ENCODE measurements around the gene TSHZ1. TPM values are rescaled to one million over a fixed set of nuclear protein-coding genes. Genes with fewer than 3 reads are reported as not detected.

Gene TSHZ1
- total and polyA plus RNA-seq, 9 donors = 16.0 to 31.8 (median 26.2) TPM

DNA sequence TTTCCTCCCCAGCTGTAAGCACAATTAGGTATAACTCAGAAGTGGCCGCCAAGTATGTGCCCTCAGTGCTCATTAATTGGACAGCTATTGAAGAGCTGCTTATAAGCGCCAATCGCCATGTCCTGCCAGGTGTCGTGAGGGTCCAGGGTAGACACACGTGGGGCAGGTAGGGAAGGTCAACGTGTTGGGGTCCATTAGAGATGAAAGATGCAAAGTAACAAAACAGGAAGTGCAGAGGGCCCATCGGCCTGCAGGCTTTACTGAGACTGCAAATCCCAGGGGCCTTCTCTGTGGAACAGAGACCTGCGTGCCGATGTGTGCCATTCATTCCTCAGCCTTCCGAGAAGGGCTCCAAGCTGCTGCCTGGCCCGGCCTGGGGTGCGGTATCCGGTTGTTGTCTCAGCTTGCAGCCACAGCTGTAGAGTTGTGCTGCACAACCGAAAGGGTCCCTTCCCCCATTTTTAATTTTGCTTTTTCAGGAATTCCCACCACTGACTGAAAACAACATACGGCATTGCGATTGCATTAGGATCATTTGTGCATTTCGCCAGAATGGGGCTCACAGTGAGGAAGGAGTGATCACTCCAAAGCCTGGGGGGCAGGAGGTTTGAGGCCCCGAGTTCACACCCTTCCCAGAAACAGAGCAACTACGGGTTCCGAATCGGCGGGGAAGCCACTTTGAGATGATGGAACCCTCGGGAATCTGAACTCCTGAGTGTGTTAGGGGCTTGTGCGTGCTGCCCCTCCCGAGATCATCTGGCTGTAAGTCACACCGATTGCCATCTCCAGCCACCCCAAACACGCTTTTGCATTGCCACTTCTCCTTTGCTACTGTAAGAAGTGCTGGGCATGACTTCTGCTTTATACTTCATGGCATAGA, 94.3 kb downstream of the TSHZ1 start:
- Histone ChIP-seq H3K27ac (ENCODE audit: low read length) (no peak overlapping the region), H3K9me3 (replicated peaks; ENCODE audit: control insufficient read depth, low read depth, low read length) (peaks cover 9% of the 10 kb centered on the region), H3K36me3 (ENCODE audit: control insufficient read depth, insufficient read depth, low read length) (no peaks in the 10 kb centered on the region), H3K27me3 (ENCODE audit: control insufficient read depth, insufficient read depth, low read length) (no peaks in the 10 kb centered on the region), H3K4me1 (ENCODE audit: control insufficient read depth, insufficient read depth, low read length) (peaks cover 2% of the 10 kb centered on the region), H3K4me3 (ENCODE audit: low read length) (no peak overlapping the region)
- DNase-seq = no peak
- WGBS (ENCODE audit: insufficient coverage) = 88% methylated on average over 18 of the region's 27 CpGs

GRCh38 chr18:75305984-75306383, 95.4 kb downstream of the TSHZ1 start:
- WGBS (ENCODE audit: insufficient coverage) = 80% methylated on average over 1 of the region's 4 CpGs
- DNase-seq = no peak
- Histone ChIP-seq H3K27ac (ENCODE audit: low read length) (no peak overlapping the region), H3K9me3 (replicated peaks; ENCODE audit: control insufficient read depth, low read depth, low read length) (peaks cover 14% of the 10 kb centered on the region), H3K4me3 (ENCODE audit: low read length) (no peak overlapping the region), H3K4me1 (ENCODE audit: control insufficient read depth, insufficient read depth, low read length) (peaks cover 2% of the 10 kb centered on the region), H3K36me3 (ENCODE audit: control insufficient read depth, insufficient read depth, low read length) (no peaks in the 10 kb centered on the region), H3K27me3 (ENCODE audit: control insufficient read depth, insufficient read depth, low read length) (no peaks in the 10 kb centered on the region)

- DNase-seq = no peak
- no peaks in the 10 kb centered on the region for H3K27me3 ChIP-seq (ENCODE audit: control insufficient read depth, insufficient read depth, low read length)
- no CpG with 5 or more reads among the region's 2 CpGs for WGBS (ENCODE audit: insufficient coverage)
These were observed 96.9 kb downstream of the TSHZ1 start for GRCh38 chr18:75307530-75307929.

DNA sequence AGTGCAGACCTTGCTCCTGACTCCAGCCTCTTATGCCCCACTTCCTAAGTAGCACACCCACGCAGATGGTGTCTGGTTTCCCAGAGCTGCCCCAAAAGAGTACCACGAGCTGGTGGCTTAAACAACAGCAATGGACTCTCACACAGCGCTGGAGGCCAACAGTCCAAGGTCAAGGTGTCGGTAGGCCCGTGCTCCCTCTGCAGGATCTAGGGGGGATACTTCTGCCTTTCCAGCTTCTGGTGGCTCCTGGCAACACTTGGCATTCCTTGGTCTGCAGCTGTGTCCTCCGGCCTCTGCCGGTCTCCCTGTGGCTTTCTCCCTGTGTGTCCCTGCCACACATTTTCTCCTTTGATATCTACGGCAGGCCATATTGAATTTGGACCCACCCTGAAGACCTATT, 99.0 kb downstream of the TSHZ1 start:
- DNase-seq = no peak
- Histone ChIP-seq H3K27ac (ENCODE audit: low read length) (no peak overlapping the region), H3K9me3 (replicated peaks; ENCODE audit: control insufficient read depth, low read depth, low read length) (peaks cover 14% of the 10 kb centered on the region), H3K27me3 (ENCODE audit: control insufficient read depth, insufficient read depth, low read length) (no peaks in the 10 kb centered on the region), H3K4me3 (ENCODE audit: low read length) (no peak overlapping the region), H3K4me1 (ENCODE audit: control insufficient read depth, insufficient read depth, low read length) (peaks cover 2% of the 10 kb centered on the region), H3K36me3 (ENCODE audit: control insufficient read depth, insufficient read depth, low read length) (no peaks in the 10 kb centered on the region)
- WGBS (ENCODE audit: insufficient coverage) = 91% methylated on average over 7 of the region's 8 CpGs

More at GRCh38 chr18:75307530-75307929, 96.9 kb downstream of the TSHZ1 start:
- H3K4me1 ChIP-seq (ENCODE audit: control insufficient read depth, insufficient read depth, low read length) = peaks cover 2% of the 10 kb centered on the region
- H3K27ac ChIP-seq (ENCODE audit: low read length) = no peak overlapping the region
- H3K9me3 ChIP-seq (replicated peaks; ENCODE audit: control insufficient read depth, low read depth, low read length) = peaks cover 14% of the 10 kb centered on the region
- H3K4me3 ChIP-seq (ENCODE audit: low read length) = no peak overlapping the region
- H3K36me3 ChIP-seq (ENCODE audit: control insufficient read depth, insufficient read depth, low read length) = no peaks in the 10 kb centered on the region

DNA sequence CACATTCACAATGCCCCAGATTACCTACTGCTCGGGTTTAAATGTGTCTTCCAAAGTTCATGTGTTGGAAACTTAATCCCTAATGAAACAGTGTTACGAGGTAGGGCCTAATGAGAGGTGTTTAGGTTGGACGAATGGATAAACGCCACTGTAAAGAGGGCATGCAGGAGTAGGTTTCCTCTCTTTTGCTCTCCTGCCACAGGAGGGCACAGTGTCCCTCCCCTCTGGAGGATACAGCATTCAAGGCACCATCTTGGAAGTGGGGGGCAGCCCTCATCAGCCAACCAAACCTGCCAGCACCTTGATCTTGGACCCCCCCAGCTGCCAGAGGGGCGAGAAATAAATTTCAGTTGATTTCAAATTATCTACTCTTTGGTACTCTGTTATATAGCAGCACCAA, 103.5 kb downstream of the TSHZ1 start:
- no peak overlapping the region for H3K4me3 ChIP-seq (ENCODE audit: low read length)
- no peaks in the 10 kb centered on the region for H3K36me3 ChIP-seq (ENCODE audit: control insufficient read depth, insufficient read depth, low read length)
- no peaks in the 10 kb centered on the region for H3K27me3 ChIP-seq (ENCODE audit: control insufficient read depth, insufficient read depth, low read length)
- H3K4me1 ChIP-seq (ENCODE audit: control insufficient read depth, insufficient read depth, low read length) = no peaks in the 10 kb centered on the region
- no peak for DNase-seq
- H3K27ac ChIP-seq (ENCODE audit: low read length) = no peak overlapping the region
- WGBS (ENCODE audit: insufficient coverage) = 90% methylated on average over 2 of the region's 5 CpGs
- peaks cover 8% of the 10 kb centered on the region for H3K9me3 ChIP-seq (replicated peaks; ENCODE audit: control insufficient read depth, low read depth, low read length)

- WGBS (ENCODE audit: insufficient coverage) = no CpG with 5 or more reads among the region's 1 CpG
- no peaks in the 10 kb centered on the region for H3K27me3 ChIP-seq (ENCODE audit: control insufficient read depth, insufficient read depth, low read length)
- H3K36me3 ChIP-seq (ENCODE audit: control insufficient read depth, insufficient read depth, low read length) = no peaks in the 10 kb centered on the region
- H3K27ac ChIP-seq (ENCODE audit: low read length) = no peak overlapping the region
- H3K4me1 ChIP-seq (ENCODE audit: control insufficient read depth, insufficient read depth, low read length) = no peaks in the 10 kb centered on the region
- H3K4me3 ChIP-seq (ENCODE audit: low read length) = no peak overlapping the region
- peaks cover 6% of the 10 kb centered on the region for H3K9me3 ChIP-seq (replicated peaks; ENCODE audit: control insufficient read depth, low read depth, low read length)
- DNase-seq = no peak
These were observed 104.0 kb downstream of the TSHZ1 start for GRCh38 chr18:75314606-75315005.

GRCh38 chr18:75316223-75316622, 105.6 kb downstream of the TSHZ1 start:
- H3K9me3 ChIP-seq (replicated peaks; ENCODE audit: control insufficient read depth, low read depth, low read length) = no peaks in the 10 kb centered on the region
- H3K4me3 ChIP-seq (ENCODE audit: low read length) = no peak overlapping the region
- no peak overlapping the region for H3K27ac ChIP-seq (ENCODE audit: low read length)
- no peaks in the 10 kb centered on the region for H3K4me1 ChIP-seq (ENCODE audit: control insufficient read depth, insufficient read depth, low read length)
- 59% methylated on average over 4 of the region's 10 CpGs for WGBS (ENCODE audit: insufficient coverage)
- H3K36me3 ChIP-seq (ENCODE audit: control insufficient read depth, insufficient read depth, low read length) = no peaks in the 10 kb centered on the region
- DNase-seq = no peak
- no peaks in the 10 kb centered on the region for H3K27me3 ChIP-seq (ENCODE audit: control insufficient read depth, insufficient read depth, low read length)

- H3K4me3 ChIP-seq (ENCODE audit: low read length) = no peak overlapping the region
- no peaks in the 10 kb centered on the region for H3K9me3 ChIP-seq (replicated peaks; ENCODE audit: control insufficient read depth, low read depth, low read length)
- H3K27ac ChIP-seq (ENCODE audit: low read length) = no peak overlapping the region
- no peaks in the 10 kb centered on the region for H3K27me3 ChIP-seq (ENCODE audit: control insufficient read depth, insufficient read depth, low read length)
- H3K36me3 ChIP-seq (ENCODE audit: control insufficient read depth, insufficient read depth, low read length) = no peaks in the 10 kb centered on the region
- WGBS (ENCODE audit: insufficient coverage) = 98% methylated on average over 8 of the region's 8 CpGs
- no peak for DNase-seq
- H3K4me1 ChIP-seq (ENCODE audit: control insufficient read depth, insufficient read depth, low read length) = no peaks in the 10 kb centered on the region
These were observed 106.2 kb downstream of the TSHZ1 start for GRCh38 chr18:75316826-75317225.

DNA sequence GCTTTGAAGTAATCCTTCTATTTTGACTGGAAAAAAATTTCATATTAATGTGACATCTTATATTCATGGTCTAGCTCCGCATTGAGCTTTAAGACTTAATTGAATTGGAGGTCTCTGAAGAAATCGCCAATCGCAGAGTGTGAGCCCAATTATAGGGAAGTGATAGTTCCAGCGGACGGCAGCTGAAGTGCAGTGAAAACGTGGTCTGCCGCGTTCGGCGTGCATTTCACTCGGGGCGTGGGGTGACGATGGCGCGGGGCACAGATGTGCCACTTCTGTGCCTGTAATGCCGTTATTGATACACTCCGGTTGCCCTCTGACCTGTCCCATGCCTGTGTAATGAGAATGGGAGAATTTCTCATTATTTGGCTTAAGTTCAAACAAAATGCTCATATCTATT, 106.7 kb downstream of the TSHZ1 start:
- no peaks in the 10 kb centered on the region for H3K36me3 ChIP-seq (ENCODE audit: control insufficient read depth, insufficient read depth, low read length)
- H3K4me1 ChIP-seq (ENCODE audit: control insufficient read depth, insufficient read depth, low read length) = no peaks in the 10 kb centered on the region
- H3K9me3 ChIP-seq (replicated peaks; ENCODE audit: control insufficient read depth, low read depth, low read length) = no peaks in the 10 kb centered on the region
- no peak for DNase-seq
- H3K27ac ChIP-seq (ENCODE audit: low read length) = no peak overlapping the region
- no peaks in the 10 kb centered on the region for H3K27me3 ChIP-seq (ENCODE audit: control insufficient read depth, insufficient read depth, low read length)
- no peak overlapping the region for H3K4me3 ChIP-seq (ENCODE audit: low read length)
- 91% methylated on average over 15 of the region's 17 CpGs for WGBS (ENCODE audit: insufficient coverage)

GRCh38 chr18:75317703-75318102, 107.1 kb downstream of the TSHZ1 start:
- DNase-seq = no peak
- Histone ChIP-seq H3K9me3 (replicated peaks; ENCODE audit: control insufficient read depth, low read depth, low read length) (no peaks in the 10 kb centered on the region), H3K27ac (ENCODE audit: low read length) (no peak overlapping the region), H3K36me3 (ENCODE audit: control insufficient read depth, insufficient read depth, low read length) (no peaks in the 10 kb centered on the region), H3K4me3 (ENCODE audit: low read length) (no peak overlapping the region), H3K27me3 (ENCODE audit: control insufficient read depth, insufficient read depth, low read length) (no peaks in the 10 kb centered on the region), H3K4me1 (ENCODE audit: control insufficient read depth, insufficient read depth, low read length) (no peaks in the 10 kb centered on the region)
- WGBS (ENCODE audit: insufficient coverage) = 100% methylated on average over 2 of the region's 11 CpGs

Measured in muscle of leg (tissue), 11 donors.